ENCODE data around the gene UBE2L6.

- TF ChIP-seq POLR2A (IDR thresholded peaks at IDR 0.05) = no peak
- no peak for TF ChIP-seq CTCF (IDR thresholded peaks at IDR 0.05)
These were observed 21.0 kb downstream of the UBE2L6 start for GRCh38 chr11:57546451-57546850.
